Measurements from ENCODE around the gene INPP5A.

Gene INPP5A

DNA sequence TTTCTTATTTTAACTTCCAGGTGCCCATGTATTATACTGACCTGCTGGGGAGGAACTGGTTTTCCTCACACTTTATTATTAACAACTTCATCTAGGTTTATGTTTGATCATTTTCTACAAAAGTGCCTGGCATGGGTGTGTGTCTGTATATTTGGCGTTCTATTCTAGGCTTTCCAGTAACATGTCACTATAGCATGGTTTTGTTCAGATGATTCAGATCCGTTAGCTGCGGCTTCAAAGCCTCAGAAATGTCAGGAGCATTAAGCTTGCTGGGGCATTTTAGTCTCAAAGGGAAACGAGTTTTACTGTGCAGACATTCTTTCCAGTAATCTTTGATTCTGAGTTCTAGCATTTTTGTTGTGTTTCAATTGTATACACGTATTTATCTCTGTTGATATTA lies 2.3 kb downstream of the INPP5A start:
- DNase-seq (ENCODE audit: low read depth), result no peak
- TF ChIP-seq, protein P1, sequence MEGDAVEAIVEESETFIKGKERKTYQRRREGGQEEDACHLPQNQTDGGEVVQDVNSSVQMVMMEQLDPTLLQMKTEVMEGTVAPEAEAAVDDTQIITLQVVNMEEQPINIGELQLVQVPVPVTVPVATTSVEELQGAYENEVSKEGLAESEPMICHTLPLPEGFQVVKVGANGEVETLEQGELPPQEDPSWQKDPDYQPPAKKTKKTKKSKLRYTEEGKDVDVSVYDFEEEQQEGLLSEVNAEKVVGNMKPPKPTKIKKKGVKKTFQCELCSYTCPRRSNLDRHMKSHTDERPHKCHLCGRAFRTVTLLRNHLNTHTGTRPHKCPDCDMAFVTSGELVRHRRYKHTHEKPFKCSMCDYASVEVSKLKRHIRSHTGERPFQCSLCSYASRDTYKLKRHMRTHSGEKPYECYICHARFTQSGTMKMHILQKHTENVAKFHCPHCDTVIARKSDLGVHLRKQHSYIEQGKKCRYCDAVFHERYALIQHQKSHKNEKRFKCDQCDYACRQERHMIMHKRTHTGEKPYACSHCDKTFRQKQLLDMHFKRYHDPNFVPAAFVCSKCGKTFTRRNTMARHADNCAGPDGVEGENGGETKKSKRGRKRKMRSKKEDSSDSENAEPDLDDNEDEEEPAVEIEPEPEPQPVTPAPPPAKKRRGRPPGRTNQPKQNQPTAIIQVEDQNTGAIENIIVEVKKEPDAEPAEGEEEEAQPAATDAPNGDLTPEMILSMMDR (IDR thresholded peaks at IDR 0.05; ENCODE audit: low read depth, low read length, missing control alignments), result no peak
- H3K4me3 ChIP-seq (ENCODE audit: low read depth, low read length), result no peak overlapping the region

DNA sequence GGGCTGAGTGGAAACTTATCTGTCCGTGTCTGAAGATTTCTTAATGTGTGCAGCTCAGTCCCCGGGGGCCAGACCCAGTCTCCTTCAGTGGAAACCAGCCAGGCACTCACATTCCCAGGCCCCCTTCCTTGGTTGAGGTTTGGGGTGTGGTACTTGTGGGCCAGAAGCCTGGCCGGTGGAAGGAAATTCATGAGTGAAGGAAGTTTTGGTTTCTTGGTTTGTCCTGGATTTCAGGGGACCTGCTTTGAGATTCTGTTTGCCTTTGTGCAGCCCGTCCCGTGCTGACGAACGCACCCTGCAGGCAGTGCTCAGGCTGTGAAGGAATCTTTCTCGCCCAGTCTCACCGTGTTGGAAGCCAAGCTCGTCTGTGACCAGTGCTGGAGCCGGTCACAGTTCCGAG lies 2.9 kb downstream of the INPP5A start:
- TF ChIP-seq, protein P1 (IDR thresholded peaks at IDR 0.05; ENCODE audit: low read depth, low read length, missing control alignments), result no peak
- DNase-seq (ENCODE audit: low read depth), result no peak
- H3K4me3 ChIP-seq (ENCODE audit: low read depth, low read length), result no peak overlapping the region

DNA sequence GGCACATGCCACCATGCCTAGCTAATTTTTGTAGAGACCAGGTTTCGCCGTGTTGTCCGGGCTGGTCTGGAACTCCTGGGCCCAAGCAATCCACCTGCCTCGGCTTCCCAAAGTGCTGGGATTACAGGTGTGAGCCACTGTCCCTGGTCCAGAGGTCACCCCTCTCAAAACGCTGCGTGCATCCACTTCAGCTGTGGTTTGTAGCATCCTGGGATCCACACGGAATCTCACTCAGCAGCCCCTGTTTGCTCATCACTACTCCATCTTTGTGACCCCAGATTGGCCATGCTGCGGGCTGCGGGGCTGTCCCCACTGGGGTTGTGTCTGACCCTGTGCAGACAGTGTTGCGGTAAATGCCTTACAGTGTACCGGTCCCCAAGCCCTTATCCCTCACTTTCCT lies 3.5 kb downstream of the INPP5A start:
- DNase-seq (ENCODE audit: low read depth), result no peak
- TF ChIP-seq, protein P1 (IDR thresholded peaks at IDR 0.05; ENCODE audit: low read depth, low read length, missing control alignments), result no peak
- no peak overlapping the region for H3K4me3 ChIP-seq (ENCODE audit: low read depth, low read length)

DNA sequence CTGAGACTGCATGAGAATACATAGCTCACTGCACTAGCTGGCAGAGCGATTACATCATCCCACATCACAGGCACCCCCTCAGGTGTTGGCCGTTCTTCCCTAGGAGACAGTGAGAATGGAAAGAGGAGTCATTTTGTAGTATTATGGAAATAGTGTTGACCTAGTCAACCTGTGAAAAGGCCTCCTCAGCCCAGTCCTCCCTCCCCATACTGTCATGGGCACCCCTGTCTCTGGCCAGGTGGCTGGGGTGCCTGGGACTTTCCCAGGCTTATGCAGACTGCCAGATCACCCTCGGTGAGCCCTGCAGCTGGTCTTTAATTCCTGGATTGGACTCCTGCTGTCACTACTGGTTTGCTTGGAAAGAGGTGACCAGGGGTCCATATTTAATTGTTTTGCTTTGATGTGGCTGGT lies 4.0 kb downstream of the INPP5A start:
- no peak for DNase-seq (ENCODE audit: low read depth)
- no peak overlapping the region for H3K4me3 ChIP-seq (ENCODE audit: low read depth, low read length)
- TF ChIP-seq, protein P1 (IDR thresholded peaks at IDR 0.05; ENCODE audit: low read depth, low read length, missing control alignments), result no peak

DNA sequence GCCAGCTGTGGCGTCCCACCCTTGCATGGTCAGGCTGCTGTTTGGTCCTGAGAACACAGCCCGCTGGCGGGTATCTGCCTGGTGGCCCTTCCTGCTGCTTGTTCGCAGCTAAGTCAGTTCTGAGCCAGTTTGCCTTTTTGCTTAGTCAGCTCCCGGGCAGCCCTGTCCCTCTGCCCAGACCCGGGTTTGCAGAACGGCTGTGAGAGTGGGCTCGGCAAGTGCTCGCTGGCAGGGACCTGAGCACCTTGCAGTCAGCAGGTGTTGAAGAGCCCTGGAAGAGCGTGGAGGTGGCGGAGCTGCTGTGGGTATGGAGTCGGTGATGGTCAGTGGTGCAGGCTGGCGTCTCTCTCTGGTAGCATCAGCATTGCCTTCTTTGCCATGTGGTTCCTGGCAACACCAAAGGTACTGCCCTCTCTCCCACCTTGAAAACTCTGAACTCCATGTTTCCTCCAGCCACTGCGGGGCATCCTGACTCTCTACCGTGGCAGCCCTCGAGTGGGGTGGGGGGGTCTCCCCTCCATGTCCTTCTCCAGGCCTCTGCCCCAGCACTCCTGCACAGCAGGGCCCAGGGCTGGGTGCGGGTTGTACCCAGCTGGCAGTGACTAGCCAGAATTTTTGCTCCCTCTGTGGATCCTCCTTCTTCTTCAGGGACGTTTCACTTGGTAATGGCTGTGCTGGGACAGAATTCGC lies 4.6 kb downstream of the INPP5A start:
- TF ChIP-seq, protein P1 (IDR thresholded peaks at IDR 0.05; ENCODE audit: low read depth, low read length, missing control alignments), result no peak

DNA sequence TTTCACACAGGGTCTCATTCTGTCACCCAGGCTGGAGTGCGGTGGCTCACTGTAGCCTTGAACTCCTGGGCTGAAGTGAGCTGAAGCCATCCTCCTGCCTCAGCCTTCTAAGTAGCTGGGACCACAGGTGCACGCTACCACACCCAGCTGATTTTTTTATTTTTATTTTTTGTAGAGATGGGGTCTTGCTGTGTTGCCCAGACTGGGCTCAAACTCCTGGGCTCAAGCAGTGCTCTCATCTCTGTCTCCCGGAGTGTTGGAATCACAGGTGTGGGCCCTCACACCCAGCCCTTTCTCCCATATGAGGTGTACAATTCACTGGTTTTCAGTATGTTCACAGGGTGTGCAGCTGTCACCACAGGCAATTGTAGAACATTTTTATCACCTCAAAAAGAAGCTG lies 5.2 kb downstream of the INPP5A start:
- DNase-seq (ENCODE audit: low read depth), result no peak
- TF ChIP-seq, protein P1 (IDR thresholded peaks at IDR 0.05; ENCODE audit: low read depth, low read length, missing control alignments), result no peak

More for the DNA sequence above, 4.6 kb downstream of the INPP5A start:
- DNase-seq (ENCODE audit: low read depth), result no peak
- no peak overlapping the region for H3K4me3 ChIP-seq (ENCODE audit: low read depth, low read length)

More for the DNA sequence above, 5.2 kb downstream of the INPP5A start:
- H3K4me3 ChIP-seq (ENCODE audit: low read depth, low read length), result no peak overlapping the region

All from GM12864 (cell line).